GM12878 (cell line): ENCODE measurements around the gene BBC3. TPM values are rescaled to one million over a fixed set of nuclear protein-coding genes. Genes with fewer than 3 reads are reported as not detected.

Experiments
- ATAC-seq: fragments of 200-7000 bp; cut with Tn5 transposase; 3 replicates; pipeline ENCODE4 v1.9.1; 2020; ENCODE audit warnings: mild to moderate bottlenecking, moderate library complexity
- BruUV-seq: library from RNA; stranded (reverse); fragments of 400-500 nt; replicated peaks from 2 replicates; lab custom pipeline; 2021; lab: Mats Ljungman, UMichigan
- CTCF ChIA-PET: fragments of 300-600 bp; sonication (Branson Sonifier 250); formaldehyde crosslinking; extraction: SDS; loops from one replicate; lab custom pipeline; 2021; ENCODE audit warnings: inconsistent platforms; lab: Yijun Ruan, JAX
- POLR2A ChIA-PET: fragments of 350-600 bp; formaldehyde crosslinking; extraction: SDS; loops from one replicate; lab custom pipeline; 2021; ENCODE audit warnings: inconsistent platforms; lab: Charles Lee
- RAD21 ChIA-PET: fragments of 300-600 bp; sonication (Branson Sonifier 250); formaldehyde crosslinking; loops from one replicate; lab custom pipeline; 2023; ENCODE audit warnings: antibody characterized with exemption; ENCODE audit not compliant: unreplicated experiment; lab: Charles Lee
- SMC1A ChIA-PET: fragments of 300-600 bp; sonication (Branson Sonifier 250); formaldehyde crosslinking; loops from one replicate; lab custom pipeline; 2023; ENCODE audit not compliant: unreplicated experiment, uncharacterized antibody; lab: Charles Lee
- DNase-seq: peaks from one replicate; pipeline ENCODE4 v3.0.0-alpha.2; 2011; ENCODE audit warnings: low read depth, low spot score
- FAIRE-seq: peaks from 3 replicates; lab custom pipeline; 2011; peaks lifted over from hg19 to GRCh38; lab: Jason Lieb, UNC
- H2AFZ ChIP-seq: 2 replicates; pipeline ENCODE4 v1.6.0; 2011; ENCODE audit warnings: low read depth, low read length, control low read depth; ENCODE audit not compliant: control insufficient read depth
- H3K27ac ChIP-seq: 2 replicates; pipeline ENCODE4 v1.5.1; 2011; ENCODE audit warnings: control low read depth; ENCODE audit not compliant: control insufficient read depth, insufficient read depth
- H3K27me3 ChIP-seq, 2 experiments: replicated peaks in 1 of 2; 2 replicates each; pipeline versions ENCODE4 v1.6.0 to v1.6.1; 2011; ENCODE audit warnings: low read length in 1 of 2; ENCODE audit not compliant: control insufficient read depth in 2 of 2, insufficient read depth in 2 of 2
- H3K36me3 ChIP-seq, 2 experiments: 2 replicates each; pipeline ENCODE4 v1.5.1; 2011; ENCODE audit warnings: low read length in 1 of 2; ENCODE audit not compliant: control insufficient read depth in 2 of 2, insufficient read depth in 2 of 2
- H3K4me1 ChIP-seq: 2 replicates; pipeline ENCODE4 v1.6.1; 2011; ENCODE audit warnings: mild to moderate bottlenecking, low read length, moderate library complexity, mixed read lengths; ENCODE audit not compliant: control insufficient read depth, insufficient read depth
- H3K4me2 ChIP-seq: 2 replicates; pipeline ENCODE4 v1.6.0; 2011; ENCODE audit warnings: control low read depth; ENCODE audit not compliant: control insufficient read depth, insufficient read depth
- H3K4me3 ChIP-seq: fragments of 200-600 bp; sonication (generic); 2 replicates; pipeline ENCODE4 v1.5.1; 2016
- H3K79me2 ChIP-seq: 2 replicates; pipeline ENCODE4 v1.6.0; 2011; ENCODE audit warnings: low read length; ENCODE audit not compliant: control insufficient read depth, insufficient read depth
- H3K9ac ChIP-seq: 2 replicates; pipeline ENCODE4 v1.8.0; 2011; ENCODE audit warnings: low read length, control low read depth, mixed read lengths; ENCODE audit not compliant: control insufficient read depth, insufficient read depth
- H3K9me3 ChIP-seq: replicated peaks from 3 replicates; pipeline ENCODE4 v1.5.1; 2011; ENCODE audit warnings: mild to moderate bottlenecking, low read length; ENCODE audit not compliant: control insufficient read depth, insufficient read depth
- H4K20me1 ChIP-seq: 2 replicates; pipeline ENCODE4 v1.6.0; 2011; ENCODE audit not compliant: control insufficient read depth, insufficient read depth
- HDGF ChIP-seq: fragments of 450-650 bp; IDR thresholded peaks from 2 replicates; pipeline ENCODE4 v1.6.1; 2016; ENCODE audit warnings: antibody characterized with exemption
- LARP7 ChIP-seq: fragments of 450-650 bp; IDR thresholded peaks from 2 replicates; pipeline ENCODE4 v1.6.1; 2017; ENCODE audit warnings: mild to moderate bottlenecking
- MXI1 ChIP-seq: fragments of 150-350 bp; IDR thresholded peaks from 2 replicates; pipeline ENCODE4 v1.6.1; 2011; ENCODE audit warnings: low read depth, mild to moderate bottlenecking, inconsistent platforms, low read length, improper control_type of control experiment
- NR2C1 ChIP-seq: fragments of 450-650 bp; IDR thresholded peaks from 2 replicates; pipeline ENCODE4 v1.6.1; 2017; ENCODE audit warnings: antibody characterized with exemption, mild to moderate bottlenecking, moderate library complexity
- RB1 ChIP-seq: fragments of 450-650 bp; formaldehyde crosslinking; IDR thresholded peaks from 2 replicates; pipeline ENCODE4 v1.6.1; 2017; ENCODE audit warnings: mild to moderate bottlenecking, borderline replicate concordance
- RCOR1 ChIP-seq: conservative IDR thresholded peaks from 2 replicates; pipeline ENCODE4 v1.6.1; 2012; ENCODE audit warnings: low read depth, low read length, improper control_type of control experiment
- SMC3 ChIP-seq: IDR thresholded peaks from 2 replicates; pipeline ENCODE4 v1.6.1; 2011; ENCODE audit warnings: low read length, improper control_type of control experiment, borderline replicate concordance
- SP1 ChIP-seq: IDR thresholded peaks from one replicate; pipeline ENCODE4 v1.6.1; 2011; ENCODE audit warnings: low read depth, low read length
- TCF12 ChIP-seq: IDR thresholded peaks from 2 replicates; pipeline ENCODE4 v1.6.1; 2011; ENCODE audit warnings: low read depth, mild to moderate bottlenecking, low read length
- TCF7 ChIP-seq: IDR thresholded peaks from 2 replicates; pipeline ENCODE4 v1.6.1; 2014; ENCODE audit warnings: antibody characterized with exemption, borderline replicate concordance
- ZZZ3 ChIP-seq: IDR thresholded peaks from 2 replicates; pipeline ENCODE4 v1.6.1; 2011; ENCODE audit warnings: low read depth; ENCODE audit not compliant: control insufficient read depth, insufficient read length
- WGBS: methylation state at CpG from one replicate; pipeline ENCODE4 v1.1.6; 2016; ENCODE audit warnings: low lambda C conversion rate; ENCODE audit not compliant: insufficient replicate concordance, insufficient coverage; ENCODE audit errors: missing lambda C conversion rate; 5-methylcytosine and 5-hydroxymethylcytosine counted together
- in situ Hi-C: fragments of 300-500 bp; cut with MboI; formaldehyde crosslinking; loops from 9 replicates; pipeline ENCODE4 v1.14.3; 2018; ENCODE audit warnings: mixed read lengths
- intact Hi-C: fragments of 100-400 bp; cut with micrococcal nuclease; formaldehyde crosslinking; loops from one replicate; pipeline ENCODE4 v1.14.2; 2022; ENCODE audit not compliant: unreplicated experiment
- polyA plus RNA-seq, 11 experiments: library from polyadenylated mRNA; depleted of rRNA in 4 of 11; unstranded in 6 of 11; stranded (reverse) in 5 of 11; fragments of >200 nt; fragmentation: Nextera tagmentation in 4 of 11; fragmentation: Illumina TruSeq in 1 of 11; extraction: Ambion mirVana in 4 of 11; extraction: Trizol in 1 of 11; gene quantifications; 1 replicate in 1 of 11; 2 replicates in 10 of 11; pipeline versions ENCODE4 v1.2.1 to v1.2.3, GENCODE V29; 2011 to 2016; ENCODE audit warnings: inconsistent platforms in 2 of 11, missing spikeins in 2 of 11, low read depth in 1 of 11
- total RNA-seq, 4 experiments: library from RNA; depleted of rRNA in 3 of 4; stranded (reverse); fragments of >200 nt in 3 of 4; fragmentation: Illumina TruSeq in 1 of 4; extraction: Trizol in 1 of 4; gene quantifications; 2 replicates each; pipeline versions ENCODE4 v1.2.1 to v1.2.3, GENCODE V29; 2013 to 2021
- TF ChIP-seq, protein P1 (sequence below): IDR thresholded peaks from 2 replicates; pipeline ENCODE4 v1.6.1; 2012; ENCODE audit warnings: improper control_type of control experiment, low read depth, low read length; ENCODE audit not compliant: insufficient replicate concordance
- TF ChIP-seq, protein P2 (sequence below): fragments of 450-650 bp; IDR thresholded peaks from 2 replicates; pipeline ENCODE4 v1.6.1; 2016; ENCODE audit warnings: mild to moderate bottlenecking
- TF ChIP-seq, protein P3 (sequence below): IDR thresholded peaks from 2 replicates; pipeline ENCODE4 v1.6.1; 2011; ENCODE audit warnings: mild to moderate bottlenecking, low read depth, low read length, moderate library complexity; ENCODE audit not compliant: insufficient replicate concordance

BBC3 gene
- total and polyA plus RNA-seq, 10 of the 15 experiments (the other 5 are each of a cell fraction or from before 2014, with no cell fraction given): 0.10 to 17.9 (median 7.5) TPM

DNA sequence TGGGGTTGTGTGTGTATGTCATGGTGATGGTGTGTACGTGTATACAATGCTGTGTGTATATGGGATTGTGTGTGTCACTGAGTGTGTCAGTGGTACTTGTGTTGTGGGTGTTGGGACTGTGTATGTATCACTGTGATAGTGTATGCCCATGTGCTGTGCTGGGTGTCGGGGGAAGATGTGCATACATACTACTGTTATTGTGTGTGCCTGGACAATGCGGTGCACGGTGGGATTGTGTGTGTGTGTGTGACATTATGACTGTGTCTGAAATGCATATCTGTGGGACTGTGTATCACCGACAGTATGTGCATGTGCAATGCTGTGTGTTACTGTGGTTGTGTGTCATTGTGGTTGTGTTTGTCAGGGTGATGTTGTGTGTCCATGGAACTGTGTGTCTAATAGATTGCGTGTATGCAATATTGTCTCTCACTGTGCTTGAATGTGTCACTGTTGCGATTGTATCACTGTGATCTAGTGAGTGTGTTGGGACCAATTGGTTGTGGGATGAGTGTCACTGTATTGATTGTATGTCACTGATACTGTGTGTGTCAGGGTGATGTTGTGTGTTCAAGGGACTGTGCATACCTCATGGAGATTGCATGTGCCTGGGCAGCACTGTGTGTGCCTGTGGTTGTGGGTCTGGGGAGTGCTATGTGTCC lies 11.0 kb upstream of the BBC3 start:
- CTCF ChIA-PET: interaction anchor here (0.8 to 6.6 kb wide), 2 partner anchors 16 to 28 kb away, joined by 3 to 473 read pairs; no protein-coding TSS in a partner anchor
- POLR2A ChIA-PET: interaction anchor here (1.3 to 4.3 kb wide), 2 partner anchors 9 to 14 kb away, joined by 7 to 26 read pairs; partner anchors contain the start of gene CCDC9
- RAD21 ChIA-PET: interaction anchor here (1.0 to 2.6 kb wide), 3 partner anchors 30 to 111 kb away, joined by 3 to 26 read pairs (median 9); partner anchors contain the start of gene SAE1
- TF ChIP-seq TCF12 (no peak), ZZZ3 (no peak), RB1 (no peak), NR2C1 (no peak), RCOR1 (no peak), LARP7 (no peak), HDGF (0 out of 2 replicates have a peak, but pooled peaks have one; percentile 31), SMC3 (no peak), TCF7 (no peak), SP1 (no peak), MXI1 (no peak)
- TF ChIP-seq, protein P1, sequence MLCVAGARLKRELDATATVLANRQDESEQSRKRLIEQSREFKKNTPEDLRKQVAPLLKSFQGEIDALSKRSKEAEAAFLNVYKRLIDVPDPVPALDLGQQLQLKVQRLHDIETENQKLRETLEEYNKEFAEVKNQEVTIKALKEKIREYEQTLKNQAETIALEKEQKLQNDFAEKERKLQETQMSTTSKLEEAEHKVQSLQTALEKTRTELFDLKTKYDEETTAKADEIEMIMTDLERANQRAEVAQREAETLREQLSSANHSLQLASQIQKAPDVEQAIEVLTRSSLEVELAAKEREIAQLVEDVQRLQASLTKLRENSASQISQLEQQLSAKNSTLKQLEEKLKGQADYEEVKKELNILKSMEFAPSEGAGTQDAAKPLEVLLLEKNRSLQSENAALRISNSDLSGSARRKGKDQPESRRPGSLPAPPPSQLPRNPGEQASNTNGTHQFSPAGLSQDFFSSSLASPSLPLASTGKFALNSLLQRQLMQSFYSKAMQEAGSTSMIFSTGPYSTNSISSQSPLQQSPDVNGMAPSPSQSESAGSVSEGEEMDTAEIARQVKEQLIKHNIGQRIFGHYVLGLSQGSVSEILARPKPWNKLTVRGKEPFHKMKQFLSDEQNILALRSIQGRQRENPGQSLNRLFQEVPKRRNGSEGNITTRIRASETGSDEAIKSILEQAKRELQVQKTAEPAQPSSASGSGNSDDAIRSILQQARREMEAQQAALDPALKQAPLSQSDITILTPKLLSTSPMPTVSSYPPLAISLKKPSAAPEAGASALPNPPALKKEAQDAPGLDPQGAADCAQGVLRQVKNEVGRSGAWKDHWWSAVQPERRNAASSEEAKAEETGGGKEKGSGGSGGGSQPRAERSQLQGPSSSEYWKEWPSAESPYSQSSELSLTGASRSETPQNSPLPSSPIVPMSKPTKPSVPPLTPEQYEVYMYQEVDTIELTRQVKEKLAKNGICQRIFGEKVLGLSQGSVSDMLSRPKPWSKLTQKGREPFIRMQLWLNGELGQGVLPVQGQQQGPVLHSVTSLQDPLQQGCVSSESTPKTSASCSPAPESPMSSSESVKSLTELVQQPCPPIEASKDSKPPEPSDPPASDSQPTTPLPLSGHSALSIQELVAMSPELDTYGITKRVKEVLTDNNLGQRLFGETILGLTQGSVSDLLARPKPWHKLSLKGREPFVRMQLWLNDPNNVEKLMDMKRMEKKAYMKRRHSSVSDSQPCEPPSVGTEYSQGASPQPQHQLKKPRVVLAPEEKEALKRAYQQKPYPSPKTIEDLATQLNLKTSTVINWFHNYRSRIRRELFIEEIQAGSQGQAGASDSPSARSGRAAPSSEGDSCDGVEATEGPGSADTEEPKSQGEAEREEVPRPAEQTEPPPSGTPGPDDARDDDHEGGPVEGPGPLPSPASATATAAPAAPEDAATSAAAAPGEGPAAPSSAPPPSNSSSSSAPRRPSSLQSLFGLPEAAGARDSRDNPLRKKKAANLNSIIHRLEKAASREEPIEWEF: no peak
- TF ChIP-seq, protein P2, sequence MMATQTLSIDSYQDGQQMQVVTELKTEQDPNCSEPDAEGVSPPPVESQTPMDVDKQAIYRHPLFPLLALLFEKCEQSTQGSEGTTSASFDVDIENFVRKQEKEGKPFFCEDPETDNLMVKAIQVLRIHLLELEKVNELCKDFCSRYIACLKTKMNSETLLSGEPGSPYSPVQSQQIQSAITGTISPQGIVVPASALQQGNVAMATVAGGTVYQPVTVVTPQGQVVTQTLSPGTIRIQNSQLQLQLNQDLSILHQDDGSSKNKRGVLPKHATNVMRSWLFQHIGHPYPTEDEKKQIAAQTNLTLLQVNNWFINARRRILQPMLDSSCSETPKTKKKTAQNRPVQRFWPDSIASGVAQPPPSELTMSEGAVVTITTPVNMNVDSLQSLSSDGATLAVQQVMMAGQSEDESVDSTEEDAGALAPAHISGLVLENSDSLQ: no peak
- TF ChIP-seq, protein P3, sequence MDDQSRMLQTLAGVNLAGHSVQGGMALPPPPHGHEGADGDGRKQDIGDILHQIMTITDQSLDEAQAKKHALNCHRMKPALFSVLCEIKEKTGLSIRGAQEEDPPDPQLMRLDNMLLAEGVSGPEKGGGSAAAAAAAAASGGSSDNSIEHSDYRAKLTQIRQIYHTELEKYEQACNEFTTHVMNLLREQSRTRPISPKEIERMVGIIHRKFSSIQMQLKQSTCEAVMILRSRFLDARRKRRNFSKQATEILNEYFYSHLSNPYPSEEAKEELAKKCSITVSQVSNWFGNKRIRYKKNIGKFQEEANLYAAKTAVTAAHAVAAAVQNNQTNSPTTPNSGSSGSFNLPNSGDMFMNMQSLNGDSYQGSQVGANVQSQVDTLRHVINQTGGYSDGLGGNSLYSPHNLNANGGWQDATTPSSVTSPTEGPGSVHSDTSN: peak; percentile 18

More for the DNA sequence above, 11.0 kb upstream of the BBC3 start:
- no peak overlapping the region for H3K9ac ChIP-seq
- no peak overlapping the region for H3K4me3 ChIP-seq
- BruUV-seq: no TSS peak
- H2AFZ ChIP-seq: no peak overlapping the region
- H3K4me2 ChIP-seq: peak overlapping the region; percentile 79; the same call in 1 of the 2 replicates
- SMC1A ChIA-PET: no interaction called here
- WGBS: 90% methylated on average over 7 of the region's 7 CpGs
- FAIRE-seq: peak; percentile 69
- H3K4me1 ChIP-seq: peaks cover 29% of the 10 kb centered on the region
- no peaks in the 10 kb centered on the region for H3K79me2 ChIP-seq
- no peak for DNase-seq
- intact Hi-C loops (loop anchor here (1.0 to 10.0 kb wide), 2 partner anchors 11 to 207 kb away; partner anchors contain the start of gene BBC3), in situ Hi-C loops (no loop called here)
- H3K9me3 ChIP-seq: no peaks in the 10 kb centered on the region; the same call in 2 of the 3 replicates
- ATAC-seq: no peak
- no peaks in the 10 kb centered on the region for H3K36me3 ChIP-seq
- H3K27ac ChIP-seq: no peak overlapping the region
- H4K20me1 ChIP-seq: no peaks in the 10 kb centered on the region
- H3K27me3 ChIP-seq: peaks cover 1 to 4% of the 10 kb centered on the region in 2 experiments
